HepG2 (cell line): Measurements from ENCODE around the gene STAP2. TPM values are rescaled to one million over a fixed set of nuclear protein-coding genes. Genes with fewer than 3 reads are reported as not detected.
A peak's percentile ranks its signal among the peaks of the same experiment; 100 is the strongest.

ENCODE experiments used
- ATAC-seq: fragments of 200-7000 bp; cut with Tn5 transposase; 3 replicates; pipeline ENCODE4 v1.9.1; 2020; ENCODE audit warnings: mild to moderate bottlenecking, moderate library complexity
- BruUV-seq: library from RNA; stranded (reverse); fragments of 400-500 nt; replicated peaks from 2 replicates; lab custom pipeline; 2021; lab: Mats Ljungman, UMichigan
- CTCF ChIA-PET: fragments of 300-600 bp; formaldehyde crosslinking; extraction: SDS; loops from one replicate; lab custom pipeline; 2021; ENCODE audit warnings: low total read pairs, inconsistent platforms, low intra/inter-chr PET ratio; lab: Yijun Ruan, JAX
- POLR2A ChIA-PET: fragments of 350-600 bp; sonication (Branson Sonifier 250); formaldehyde crosslinking; loops from one replicate; lab custom pipeline; 2020; ENCODE audit warnings: antibody characterized with exemption, inconsistent platforms; lab: Yijun Ruan, JAX
- DNase-seq: peaks from one replicate; pipeline ENCODE4 v3.0.0-alpha.2; 2015; ENCODE audit warnings: low spot score
- FAIRE-seq: peaks from 3 replicates; lab custom pipeline; 2011; peaks lifted over from hg19 to GRCh38; lab: Jason Lieb, UNC
- H2AFZ ChIP-seq: one replicate; pipeline ENCODE4 v1.6.1; 2011; ENCODE audit warnings: low read length, inconsistent platforms
- H3K27ac ChIP-seq: fragments of 300-600 bp; 3 replicates; pipeline ENCODE4 v1.8.0; 2011; ENCODE audit warnings: mixed run types, mild to moderate bottlenecking, mixed read lengths, low read length, inconsistent platforms; ENCODE audit not compliant: insufficient read depth; ENCODE audit errors: extremely low read length
- H3K27me3 ChIP-seq, 2 experiments: fragments of 200-600 bp in 1 of 2; 2 replicates in 1 of 2; 3 replicates in 1 of 2; pipeline versions ENCODE4 v1.6.0 to v1.8.0; 2011; ENCODE audit warnings: low read length in 2 of 2, mild to moderate bottlenecking in 2 of 2, moderate library complexity in 2 of 2, inconsistent platforms in 1 of 2; ENCODE audit not compliant: insufficient read depth in 2 of 2, control insufficient read depth in 1 of 2
- H3K36me3 ChIP-seq, 2 experiments: fragments of 200-600 bp in 1 of 2; replicated peaks in 1 of 2; 2 replicates in 1 of 2; 3 replicates in 1 of 2; pipeline versions ENCODE4 v1.5.1 to v1.8.0; 2011; ENCODE audit warnings: low read length in 2 of 2, inconsistent platforms in 1 of 2; ENCODE audit not compliant: insufficient read depth in 2 of 2, control insufficient read depth in 1 of 2
- H3K4me1 ChIP-seq: 2 replicates; pipeline ENCODE4 v1.5.1; 2012; ENCODE audit warnings: low read length, inconsistent platforms; ENCODE audit not compliant: insufficient read depth
- H3K4me2 ChIP-seq: 2 replicates; pipeline ENCODE4 v1.6.0; 2011; ENCODE audit warnings: low read depth, low read length, inconsistent platforms
- H3K4me3 ChIP-seq, 3 experiments: fragments of 200-600 bp in 1 of 3; sonication (generic), shearing (Covaris generic) in 1 of 3; replicated peaks in 1 of 3; 2 replicates each; pipeline ENCODE4 v1.5.1; 2011 to 2016; ENCODE audit warnings: low read length in 3 of 3, inconsistent platforms in 2 of 3, low read depth in 2 of 3, mild to moderate bottlenecking in 2 of 3, control low read depth in 1 of 3, mixed read lengths in 1 of 3; ENCODE audit not compliant: insufficient read depth in 1 of 3
- H3K79me2 ChIP-seq: one replicate; pipeline ENCODE4 v1.6.1; 2011; ENCODE audit warnings: low read length, inconsistent platforms; ENCODE audit not compliant: insufficient read depth
- H3K9ac ChIP-seq: 2 replicates; pipeline ENCODE4 v1.6.0; 2011; ENCODE audit warnings: mild to moderate bottlenecking, low read depth, low read length, inconsistent platforms; ENCODE audit not compliant: insufficient read depth
- H3K9me3 ChIP-seq: 2 replicates; pipeline ENCODE4 v1.5.1; 2012; ENCODE audit warnings: mild to moderate bottlenecking, low read length
- H4K20me1 ChIP-seq: 2 replicates; pipeline ENCODE4 v1.6.0; 2011; ENCODE audit warnings: inconsistent platforms, mild to moderate bottlenecking, low read length, moderate library complexity; ENCODE audit not compliant: insufficient read depth
- GMEB1 ChIP-seq: sonication (generic); formaldehyde crosslinking; IDR thresholded peaks from 2 replicates; pipeline ENCODE4 v1.5.1; 2020; ENCODE audit warnings: missing genetic modification reagents, mild to moderate bottlenecking, borderline replicate concordance
- HNRNPL ChIP-seq: fragments of 200-400 bp; formaldehyde crosslinking; IDR thresholded peaks from 2 replicates; pipeline ENCODE4 v1.6.1; 2017; ENCODE audit warnings: mild to moderate bottlenecking, low read depth, low read length
- RAD21 ChIP-seq: fragments of 450-650 bp; formaldehyde crosslinking; IDR thresholded peaks from 2 replicates; pipeline ENCODE4 v1.5.0; 2020; ENCODE audit warnings: mild to moderate bottlenecking
- ZBTB33 ChIP-seq: sonication (generic); formaldehyde crosslinking; IDR thresholded peaks from 2 replicates; pipeline ENCODE4 v1.4.0; 2020; ENCODE audit warnings: missing genetic modification reagents
- ZNF136 ChIP-seq: sonication (generic); formaldehyde crosslinking; IDR thresholded peaks from 2 replicates; pipeline ENCODE4 v1.8.1; 2022; ENCODE audit warnings: low read depth, mild to moderate bottlenecking, moderate library complexity, missing genetic modification reagents
- ZNF574 ChIP-seq: sonication (generic); formaldehyde crosslinking; IDR thresholded peaks from 2 replicates; pipeline ENCODE4 v1.4.0; 2020; ENCODE audit warnings: missing genetic modification reagents
- WGBS: methylation state at CpG from one replicate; pipeline ENCODE4 v1.1.6; 2017; ENCODE audit warnings: low lambda C conversion rate; 5-methylcytosine and 5-hydroxymethylcytosine counted together
- in situ Hi-C: cut with HindIII; loops from 2 replicates; pipeline ENCODE4 v1.10.0; 2017; ENCODE audit warnings: low pct_unique_long_range_greater_than_20kb; ENCODE audit not compliant: extremely low pct_ligation_motif_present
- intact Hi-C: fragments of 100-400 bp; cut with micrococcal nuclease; formaldehyde crosslinking; loops from one replicate; pipeline ENCODE4 v1.10.0; 2022; ENCODE audit not compliant: unreplicated experiment
- polyA plus RNA-seq, 8 experiments: library from polyadenylated mRNA; depleted of rRNA in 3 of 8; stranded (reverse) in 7 of 8; unstranded in 1 of 8; fragments of >200 nt; fragmentation: Illumina TruSeq in 4 of 8; extraction: Trizol in 4 of 8; gene quantifications; 2 replicates each; pipeline versions ENCODE4 v1.2.1 to v1.2.3, GENCODE V29; 2011 to 2016; ENCODE audit warnings: low read depth in 4 of 8, missing spikeins in 1 of 8, mixed read lengths in 1 of 8; ENCODE audit not compliant: insufficient read depth in 1 of 8
- total RNA-seq, 5 experiments: library from RNA; depleted of rRNA; stranded (reverse); fragments of >200 nt; fragmentation: Illumina TruSeq; extraction: Trizol; gene quantifications; 2 replicates each; pipeline ENCODE4 v1.2.3, GENCODE V29; 2016; ENCODE audit warnings: low read depth in 1 of 5
- TF ChIP-seq, protein P1 (sequence below): sonication (generic); formaldehyde crosslinking; IDR thresholded peaks from 2 replicates; pipeline ENCODE4 v1.4.0; 2020; ENCODE audit warnings: missing genetic modification reagents
- TF ChIP-seq, protein P2 (sequence below): sonication (generic); formaldehyde crosslinking; IDR thresholded peaks from 2 replicates; pipeline ENCODE4 v1.5.0; 2020; ENCODE audit warnings: mild to moderate bottlenecking, missing genetic modification reagents, moderate library complexity

Gene STAP2
- total and polyA plus RNA-seq, 2 of the 13 experiments (the other 11 are each of a cell fraction or from before 2014, with no cell fraction given): 39.0 to 43.7 TPM

DNA sequence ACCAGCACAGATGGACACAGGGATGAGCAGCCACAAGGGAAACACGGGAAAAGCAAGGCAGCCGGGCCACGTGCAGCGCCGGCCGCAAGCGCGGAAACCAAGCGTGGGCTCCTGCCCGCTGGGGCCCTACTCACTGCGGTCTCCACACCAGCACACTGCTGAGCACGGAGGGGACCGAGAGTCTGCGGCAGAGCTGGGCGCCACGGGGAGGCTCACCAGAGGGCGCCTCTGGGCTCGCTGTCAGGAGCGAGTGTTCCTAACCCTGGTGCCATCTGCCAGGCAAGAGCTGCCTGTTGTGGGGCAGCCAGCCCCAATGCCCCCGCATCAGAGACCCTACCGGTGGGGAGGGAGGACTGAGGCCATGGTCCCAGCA is 31.2 kb upstream of the STAP2 start:
- ChIA-PET POLR2A (interaction anchor here (1.0 kb wide), 1 partner anchor 30 kb away, joined by 3 read pairs; the partner anchor contains the start of gene SH3GL1), CTCF (interaction anchor here (0.7 to 0.9 kb wide), 2 partner anchors 16 to 30 kb away, joined by 3 read pairs; no protein-coding TSS in a partner anchor)
- Histone ChIP-seq H3K27ac (no peak overlapping the region), H2AFZ (no peak overlapping the region), H3K4me2 (no peak overlapping the region), H3K36me3 (peaks cover 18 to 45% of the 10 kb centered on the region in 2 experiments; a peak in 4 of 5 replicates), H3K79me2 (peaks cover 40% of the 10 kb centered on the region), H3K4me3 (no peak overlapping the region), H3K9me3 (no peaks in the 10 kb centered on the region), H3K4me1 (peaks cover 15% of the 10 kb centered on the region), H3K27me3 (no peaks in the 10 kb centered on the region), H4K20me1 (no peaks in the 10 kb centered on the region; the same call in 1 of the 2 replicates), H3K9ac (no peak overlapping the region)
- ATAC-seq: no peak
- intact Hi-C loops: no loop called here
- 91% methylated on average over 18 of the region's 21 CpGs for WGBS
- no peak for FAIRE-seq
- no peak for DNase-seq
- no TSS peak for BruUV-seq
- in situ Hi-C loops: no loop called here
- TF ChIP-seq GMEB1 (CRISPR knock-in tag) (no peak), ZNF574 (CRISPR knock-in tag) (peak; percentile 74), HNRNPL (0 out of 2 replicates have a peak, but pooled peaks have one; percentile 56), ZNF136 (CRISPR knock-in tag) (no peak), ZBTB33 (CRISPR knock-in tag) (peak; percentile 99), RAD21 (CRISPR knock-in tag) (0 out of 2 replicates have a peak, but pooled peaks have one; percentile 35)
- TF ChIP-seq, protein P1, sequence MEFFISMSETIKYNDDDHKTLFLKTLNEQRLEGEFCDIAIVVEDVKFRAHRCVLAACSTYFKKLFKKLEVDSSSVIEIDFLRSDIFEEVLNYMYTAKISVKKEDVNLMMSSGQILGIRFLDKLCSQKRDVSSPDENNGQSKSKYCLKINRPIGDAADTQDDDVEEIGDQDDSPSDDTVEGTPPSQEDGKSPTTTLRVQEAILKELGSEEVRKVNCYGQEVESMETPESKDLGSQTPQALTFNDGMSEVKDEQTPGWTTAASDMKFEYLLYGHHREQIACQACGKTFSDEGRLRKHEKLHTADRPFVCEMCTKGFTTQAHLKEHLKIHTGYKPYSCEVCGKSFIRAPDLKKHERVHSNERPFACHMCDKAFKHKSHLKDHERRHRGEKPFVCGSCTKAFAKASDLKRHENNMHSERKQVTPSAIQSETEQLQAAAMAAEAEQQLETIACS (CRISPR knock-in tag): 0 out of 2 replicates have a peak, but pooled peaks have one; percentile 33
- TF ChIP-seq, protein P2, sequence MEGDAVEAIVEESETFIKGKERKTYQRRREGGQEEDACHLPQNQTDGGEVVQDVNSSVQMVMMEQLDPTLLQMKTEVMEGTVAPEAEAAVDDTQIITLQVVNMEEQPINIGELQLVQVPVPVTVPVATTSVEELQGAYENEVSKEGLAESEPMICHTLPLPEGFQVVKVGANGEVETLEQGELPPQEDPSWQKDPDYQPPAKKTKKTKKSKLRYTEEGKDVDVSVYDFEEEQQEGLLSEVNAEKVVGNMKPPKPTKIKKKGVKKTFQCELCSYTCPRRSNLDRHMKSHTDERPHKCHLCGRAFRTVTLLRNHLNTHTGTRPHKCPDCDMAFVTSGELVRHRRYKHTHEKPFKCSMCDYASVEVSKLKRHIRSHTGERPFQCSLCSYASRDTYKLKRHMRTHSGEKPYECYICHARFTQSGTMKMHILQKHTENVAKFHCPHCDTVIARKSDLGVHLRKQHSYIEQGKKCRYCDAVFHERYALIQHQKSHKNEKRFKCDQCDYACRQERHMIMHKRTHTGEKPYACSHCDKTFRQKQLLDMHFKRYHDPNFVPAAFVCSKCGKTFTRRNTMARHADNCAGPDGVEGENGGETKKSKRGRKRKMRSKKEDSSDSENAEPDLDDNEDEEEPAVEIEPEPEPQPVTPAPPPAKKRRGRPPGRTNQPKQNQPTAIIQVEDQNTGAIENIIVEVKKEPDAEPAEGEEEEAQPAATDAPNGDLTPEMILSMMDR (CRISPR knock-in tag): peak; percentile 55
